Sigmoid colon (tissue), 4 donors: Measurements from ENCODE around the gene GTF3C5.

Experiments
- CTCF ChIP-seq, 4 experiments: fragments of 450-650 bp in 3 of 4; fragments of 200-600 bp in 1 of 4; IDR thresholded peaks; one replicate each; pipeline ENCODE4 v1.5.1; 2016 to 2019; ENCODE audit warnings: antibody characterized with exemption in 4 of 4, mild to moderate bottlenecking in 3 of 4, moderate library complexity in 2 of 4
- EP300 ChIP-seq, 4 donors: sonication (generic); formaldehyde crosslinking; IDR thresholded peaks; one replicate each; pipeline ENCODE4 v1.6.1; 2017; ENCODE audit warnings: antibody characterized with exemption in 4 of 4
- POLR2A ChIP-seq, 2 donors: fragments of 450-650 bp; IDR thresholded peaks; one replicate each; pipeline ENCODE4 v1.6.1; 2016; ENCODE audit warnings: antibody characterized with exemption in 2 of 2, mild to moderate bottlenecking in 2 of 2, moderate library complexity in 2 of 2
- POLR2AphosphoS5 ChIP-seq, 4 donors: sonication (generic); formaldehyde crosslinking; IDR thresholded peaks; one replicate each; pipeline ENCODE4 v1.6.1; 2017; ENCODE audit warnings: antibody characterized with exemption in 4 of 4

- TF ChIP-seq POLR2A (IDR thresholded peaks at IDR 0.05) (no peak), CTCF (IDR thresholded peaks at IDR 0.05) (no peak), POLR2AphosphoS5 (IDR thresholded peaks at IDR 0.05) (no peak), EP300 (IDR thresholded peaks at IDR 0.05) (no peak)
Measured at GRCh38 chr9:133037775-133038515, 7.1 kb downstream of the GTF3C5 start.
